Thyroid gland (tissue), 4 donors: ENCODE results near the gene RAPGEF4. TPM values are rescaled to one million over a fixed set of nuclear protein-coding genes. Genes with fewer than 3 reads are reported as not detected.

ENCODE experiments used
- DNase-seq, 2 donors: peaks; one replicate each; pipeline ENCODE4 v3.0.0-alpha.2; 2019
- H3K27ac ChIP-seq, 3 donors: fragments of 200-600 bp; sonication (generic); 1 replicate in 2 of 3; 2 replicates in 1 of 3; pipeline ENCODE4 v1.5.1; 2016 to 2019; ENCODE audit warnings: mild to moderate bottlenecking in 1 of 3, moderate library complexity in 1 of 3
- H3K27me3 ChIP-seq: fragments of 200-600 bp; sonication (generic); one replicate; pipeline ENCODE4 v1.5.1; 2019
- H3K36me3 ChIP-seq, 2 donors: fragments of 200-600 bp; sonication (generic); one replicate each; pipeline ENCODE4 v1.5.1; 2016 to 2019
- H3K4me1 ChIP-seq, 2 donors: fragments of 200-600 bp; sonication (generic); one replicate each; pipeline ENCODE4 v1.5.1; 2017 to 2019
- H3K4me3 ChIP-seq, 3 donors: fragments of 200-600 bp; sonication (generic); replicated peaks in 1 of 3; 1 replicate in 2 of 3; 2 replicates in 1 of 3; pipeline ENCODE4 v1.5.1; 2016; ENCODE audit warnings: mild to moderate bottlenecking in 1 of 3
- H3K9me3 ChIP-seq: fragments of 200-600 bp; sonication (generic); one replicate; pipeline ENCODE4 v1.5.1; 2017
- POLR2A ChIP-seq, 2 donors: fragments of 450-650 bp; IDR thresholded peaks; one replicate each; pipeline ENCODE4 v1.6.1; 2017; ENCODE audit warnings: antibody characterized with exemption in 2 of 2, mild to moderate bottlenecking in 2 of 2, moderate library complexity in 1 of 2
- WGBS, 2 donors: methylation state at CpG; one replicate each; pipeline ENCODE4 v1.1.5; 2017; 5-methylcytosine and 5-hydroxymethylcytosine counted together
- intact Hi-C: fragments of 100-400 bp; cut with DNase I; formaldehyde crosslinking; loops from one replicate; pipeline ENCODE4 v1.15.1; 2023
- total RNA-seq, 4 donors: library from RNA; depleted of rRNA; stranded (reverse); fragments of >200 nt; gene quantifications; one replicate each; pipeline ENCODE4 v1.2.3, GENCODE V29; 2016
- TF ChIP-seq, protein P1 (sequence below), 6 experiments: fragments of 200-600 bp in 3 of 6; fragments of 450-650 bp in 3 of 6; sonication (generic) in 3 of 6; IDR thresholded peaks; one replicate each; pipeline ENCODE4 v1.5.1; 2016 to 2019; ENCODE audit warnings: antibody characterized with exemption in 6 of 6, mild to moderate bottlenecking in 2 of 6, inconsistent platforms in 1 of 6, moderate library complexity in 1 of 6

RAPGEF4 gene
- total RNA-seq = 10 to 100 TPM in 2 of 4 donors, 1 to 10 TPM in 2; 7.9 to 19.6 (median 12.1) TPM

GRCh38 chr2:172735582-172736423, at the start of gene RAPGEF4:
Gene RAPGEF4, plus strand, starts transcription at chr2:172735845. Its CDS starts 139 bp downstream, at chr2:172735984.
- WGBS, 2 donors = 1 to 2% methylated on average over 17 to 28 of the region's 95 CpGs
- Histone ChIP-seq H3K27me3 (no peaks in the 10 kb centered on the region), H3K4me1 (peaks cover 0 to 6% of the 10 kb centered on the region in 2 donors), H3K9me3 (no peaks in the 10 kb centered on the region), H3K4me3 (peak within 1 kb of the TSS in 2 of 3 donors; percentile 36 to 52), H3K27ac (no peak within 1 kb of the TSS), H3K36me3 (no peaks in the 10 kb centered on the region)
- TF ChIP-seq POLR2A (IDR thresholded peaks at IDR 0.05) = no peak
- TF ChIP-seq, protein P1, sequence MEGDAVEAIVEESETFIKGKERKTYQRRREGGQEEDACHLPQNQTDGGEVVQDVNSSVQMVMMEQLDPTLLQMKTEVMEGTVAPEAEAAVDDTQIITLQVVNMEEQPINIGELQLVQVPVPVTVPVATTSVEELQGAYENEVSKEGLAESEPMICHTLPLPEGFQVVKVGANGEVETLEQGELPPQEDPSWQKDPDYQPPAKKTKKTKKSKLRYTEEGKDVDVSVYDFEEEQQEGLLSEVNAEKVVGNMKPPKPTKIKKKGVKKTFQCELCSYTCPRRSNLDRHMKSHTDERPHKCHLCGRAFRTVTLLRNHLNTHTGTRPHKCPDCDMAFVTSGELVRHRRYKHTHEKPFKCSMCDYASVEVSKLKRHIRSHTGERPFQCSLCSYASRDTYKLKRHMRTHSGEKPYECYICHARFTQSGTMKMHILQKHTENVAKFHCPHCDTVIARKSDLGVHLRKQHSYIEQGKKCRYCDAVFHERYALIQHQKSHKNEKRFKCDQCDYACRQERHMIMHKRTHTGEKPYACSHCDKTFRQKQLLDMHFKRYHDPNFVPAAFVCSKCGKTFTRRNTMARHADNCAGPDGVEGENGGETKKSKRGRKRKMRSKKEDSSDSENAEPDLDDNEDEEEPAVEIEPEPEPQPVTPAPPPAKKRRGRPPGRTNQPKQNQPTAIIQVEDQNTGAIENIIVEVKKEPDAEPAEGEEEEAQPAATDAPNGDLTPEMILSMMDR (IDR thresholded peaks at IDR 0.05) = no peak
- intact Hi-C loops = no loop called here
- peak; percentile 10 to 14 for DNase-seq

- Histone ChIP-seq H3K9me3 (no peaks in the 10 kb centered on the region), H3K4me1 (no peaks in the 10 kb centered on the region), H3K4me3 (no peak overlapping the region), H3K27ac (no peak overlapping the region), H3K36me3 (no peaks in the 10 kb centered on the region), H3K27me3 (no peaks in the 10 kb centered on the region)
- TF ChIP-seq, protein P1 (IDR thresholded peaks at IDR 0.05) = no peak
- DNase-seq = no peak
- 35 to 56% methylated on average over 3 of the region's 3 CpGs for WGBS, 2 donors
- intact Hi-C loops = no loop called here
Measured at GRCh38 chr2:172693037-172693436, 42.6 kb upstream of the RAPGEF4 start.

DNA sequence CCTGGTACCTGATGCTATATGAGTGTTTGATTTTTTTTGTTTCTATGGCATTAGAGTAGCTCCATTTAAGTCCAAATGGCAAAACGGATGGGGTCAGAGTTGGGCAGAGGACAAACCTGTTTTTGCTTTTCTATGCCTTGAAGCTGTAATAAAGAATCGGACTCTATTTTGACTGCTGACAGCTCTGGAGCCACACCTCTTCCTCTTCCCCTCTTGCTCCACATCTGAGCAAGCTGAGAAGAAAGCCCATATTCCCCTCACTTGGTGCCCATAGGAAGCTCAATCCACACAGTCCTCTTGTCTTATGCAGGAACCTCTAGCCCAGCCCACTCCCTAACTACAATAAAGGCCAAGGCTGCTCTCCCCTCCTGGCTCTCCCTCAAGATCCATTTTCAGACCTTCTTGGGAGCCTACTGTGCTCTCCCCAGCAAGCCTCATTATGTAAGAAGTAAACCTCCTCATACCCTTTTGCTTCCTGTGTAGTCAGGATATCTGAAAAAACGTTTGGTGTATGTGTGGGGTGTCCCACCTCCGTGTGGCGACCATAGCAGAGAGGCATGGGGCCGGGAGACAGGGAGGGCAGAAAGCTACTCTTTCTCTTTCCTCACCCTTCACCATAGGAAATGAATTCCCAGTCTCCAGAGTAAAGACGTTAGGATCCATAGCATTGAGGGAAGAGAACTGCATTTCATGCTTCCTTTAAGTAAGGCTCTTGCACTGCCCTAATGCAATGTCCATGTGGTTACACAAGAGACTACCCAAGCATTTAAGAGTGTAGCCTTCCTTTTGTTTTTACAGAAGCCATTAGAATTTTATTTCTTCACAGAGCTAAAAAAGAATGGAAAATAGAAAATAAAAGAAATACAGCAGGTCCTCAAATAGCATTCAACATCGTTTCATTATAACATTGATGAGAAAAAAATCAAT, 41.9 kb upstream of the RAPGEF4 start:
- no peak for DNase-seq
- intact Hi-C loops = no loop called here
- Histone ChIP-seq H3K36me3 (no peaks in the 10 kb centered on the region), H3K4me1 (no peaks in the 10 kb centered on the region), H3K4me3 (no peak overlapping the region), H3K27me3 (no peaks in the 10 kb centered on the region), H3K9me3 (no peaks in the 10 kb centered on the region), H3K27ac (no peak overlapping the region)
- TF ChIP-seq, protein P1 (IDR thresholded peaks at IDR 0.05) = no peak
- TF ChIP-seq POLR2A (IDR thresholded peaks at IDR 0.05) = no peak
- 71 to 72% methylated on average over 8 of the region's 8 CpGs for WGBS, 2 donors

GRCh38 chr2:172697296-172697695, 38.3 kb upstream of the RAPGEF4 start:
- no peak for DNase-seq
- no peak overlapping the region for H3K4me3 ChIP-seq
- no peak for TF ChIP-seq POLR2A (IDR thresholded peaks at IDR 0.05)
- no peaks in the 10 kb centered on the region for H3K4me1 ChIP-seq
- intact Hi-C loops = no loop called here
- WGBS, 2 donors = 85 to 90% methylated on average over 3 of the region's 3 CpGs
- no peaks in the 10 kb centered on the region for H3K27me3 ChIP-seq
- H3K27ac ChIP-seq = no peak overlapping the region
- no peaks in the 10 kb centered on the region for H3K9me3 ChIP-seq
- no peaks in the 10 kb centered on the region for H3K36me3 ChIP-seq

DNA sequence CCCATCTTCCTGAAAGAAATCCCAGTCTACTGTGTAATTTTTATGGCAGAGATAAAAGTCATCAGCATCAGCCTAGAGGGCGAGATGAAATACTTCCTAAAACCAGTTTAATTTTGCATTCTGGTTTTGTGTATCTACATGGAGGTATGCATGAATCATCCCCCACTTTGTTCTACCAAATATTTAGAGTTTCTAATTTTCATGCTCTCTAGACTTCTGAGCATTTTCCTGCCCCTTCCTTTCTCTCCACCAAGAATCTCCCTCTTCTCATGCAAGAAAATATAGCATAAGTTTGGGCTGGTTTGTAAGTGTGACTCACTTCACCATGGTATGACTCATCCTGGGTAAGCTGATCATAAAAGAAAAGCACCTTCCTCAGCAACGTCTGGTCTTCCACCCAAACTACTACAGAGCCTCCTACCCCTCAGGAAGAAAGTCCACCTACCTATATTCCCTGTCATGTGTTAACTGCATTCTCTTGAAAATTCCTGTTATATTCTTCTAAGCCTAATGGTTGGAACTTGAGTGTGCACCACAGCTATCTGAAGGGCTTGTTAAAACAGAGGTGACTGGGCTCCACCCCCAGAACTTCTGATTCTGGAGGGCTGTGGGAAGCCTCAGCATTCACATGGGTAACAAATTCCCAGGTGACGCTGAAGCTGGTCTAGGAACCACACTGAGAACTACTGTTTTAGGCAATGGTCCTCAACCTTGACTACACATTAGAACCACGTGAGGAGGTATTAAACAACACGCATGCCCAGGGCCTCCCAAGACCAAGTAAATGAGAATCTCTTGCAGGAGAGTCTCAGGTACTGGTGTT, 37.4 kb upstream of the RAPGEF4 start:
- Histone ChIP-seq H3K36me3 (no peaks in the 10 kb centered on the region), H3K9me3 (no peaks in the 10 kb centered on the region), H3K27ac (no peak overlapping the region), H3K27me3 (no peaks in the 10 kb centered on the region), H3K4me3 (no peak overlapping the region), H3K4me1 (no peaks in the 10 kb centered on the region)
- WGBS, 2 donors = 65 to 70% methylated on average over 5 of the region's 5 CpGs
- no peak for DNase-seq
- TF ChIP-seq POLR2A (IDR thresholded peaks at IDR 0.05) = no peak
- TF ChIP-seq, protein P1 (IDR thresholded peaks at IDR 0.05) = no peak
- intact Hi-C loops = no loop called here
